Sciatic nerve (tissue), 2 donors: ENCODE measurements around the gene HOXD12. TPM values are rescaled to one million over a fixed set of nuclear protein-coding genes. Genes with fewer than 3 reads are reported as not detected.
A peak's percentile ranks its signal among the peaks of the same experiment; 100 is the strongest.

Experiments used
- ATAC-seq: fragments of 200-7000 bp; cut with Tn5 transposase; one replicate; pipeline ENCODE4 v1.9.1; 2020; ENCODE audit warnings: mild to moderate bottlenecking, moderate library complexity
- DNase-seq: peaks from one replicate; pipeline ENCODE4 v3.0.0-alpha.2; 2020; ENCODE audit warnings: low spot score
- intact Hi-C: fragments of 100-400 bp; cut with DNase I; formaldehyde crosslinking; loops from one replicate; pipeline ENCODE4 v1.14.2; 2022
- microRNA-seq: library from miRNA; unstranded; fragments of <30 nt; microRNA quantifications from one replicate; pipeline ENCODE4 v1.2.0, GENCODE V29; 2020
- total RNA-seq: library from RNA; stranded (reverse); fragmentation: NEBNext Ultra II Directional; extraction: Animal tissue kit (Norgen Biotek cat#: 25700); gene quantifications from one replicate; pipeline ENCODE4 v1.2.1, GENCODE V29; 2021
- donor health status: DM: no; HTN: no; CAD: no.
- donor health status: DM: no; HTN: no; CAD: no.

The HOXD12 gene
- total RNA-seq, 1 donor from 2014 or later: not detected

DNA sequence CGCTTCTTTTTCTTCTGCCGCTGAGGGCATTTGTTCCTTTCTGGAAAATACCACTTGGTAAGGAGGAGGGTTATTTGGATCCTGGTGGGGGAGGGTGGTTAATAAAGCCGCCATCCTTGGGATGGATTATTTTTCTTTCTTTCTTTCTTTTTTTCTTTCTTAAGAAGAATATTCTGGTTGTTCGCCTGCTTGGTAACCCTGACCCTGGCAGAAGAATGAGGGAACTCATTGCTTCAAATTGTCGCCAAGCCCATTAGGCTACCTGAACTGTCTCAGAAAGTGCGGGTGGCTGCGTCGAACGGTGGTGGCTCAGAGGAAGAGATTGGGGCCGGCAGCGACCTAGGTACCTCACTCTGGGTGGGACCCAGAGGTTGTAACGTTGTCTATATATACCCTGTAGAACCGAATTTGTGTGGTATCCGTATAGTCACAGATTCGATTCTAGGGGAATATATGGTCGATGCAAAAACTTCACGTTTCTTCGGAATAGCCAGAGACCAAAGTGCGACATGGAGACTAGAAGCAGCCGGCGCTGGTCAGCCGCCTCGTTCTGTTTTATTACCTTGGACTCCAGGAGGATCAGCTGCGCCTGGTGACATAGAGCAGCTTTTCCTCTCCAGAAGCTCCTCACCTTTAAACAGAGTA, 50.5 kb downstream of the HOXD12 start:
- intact Hi-C loops: no loop called here
- no peak for DNase-seq
- ATAC-seq: no peak

DNA sequence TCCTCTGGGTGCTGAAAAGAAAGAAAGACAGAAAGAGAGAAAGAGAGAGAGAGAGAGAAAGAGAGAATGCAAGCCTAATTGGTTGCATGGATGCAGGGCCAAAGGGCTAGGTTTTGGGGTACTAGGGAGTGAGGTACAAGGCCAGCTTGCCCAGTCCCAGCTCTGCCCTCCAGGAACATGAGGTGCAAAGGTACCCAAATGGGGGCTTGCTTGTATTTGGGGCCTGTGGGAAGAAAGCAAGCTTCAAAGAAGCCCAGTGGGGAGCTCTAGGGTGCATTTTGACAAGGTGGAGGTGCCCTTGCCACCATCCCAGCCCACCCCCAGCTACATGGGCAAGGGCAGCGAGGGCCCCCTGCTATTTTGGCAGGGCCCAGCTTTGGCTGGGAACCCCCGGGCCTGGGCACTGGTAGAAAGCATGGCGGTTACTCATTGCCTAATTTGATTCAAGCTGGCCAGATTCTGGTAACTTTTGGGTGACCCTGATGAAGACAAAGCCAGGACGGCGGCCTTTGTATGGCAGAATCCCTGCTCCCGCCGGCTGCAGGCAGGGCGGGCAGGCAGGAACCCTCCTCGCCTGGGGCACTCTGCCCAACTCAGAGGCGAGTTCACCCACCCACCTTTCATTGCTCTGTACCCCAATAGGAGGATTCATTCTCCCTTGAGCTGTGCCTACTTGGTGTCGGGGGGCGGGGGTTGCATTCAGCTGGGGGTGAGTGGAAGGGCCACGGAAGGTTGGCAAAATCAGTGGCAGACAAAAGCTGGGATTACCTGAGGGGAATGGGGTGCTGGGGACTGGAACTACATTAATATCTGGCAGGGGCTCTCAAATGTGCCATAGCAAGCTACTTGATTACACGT, 51.2 kb downstream of the HOXD12 start:
- intact Hi-C loops: no loop called here
- ATAC-seq: no peak
- no peak for DNase-seq

DNA sequence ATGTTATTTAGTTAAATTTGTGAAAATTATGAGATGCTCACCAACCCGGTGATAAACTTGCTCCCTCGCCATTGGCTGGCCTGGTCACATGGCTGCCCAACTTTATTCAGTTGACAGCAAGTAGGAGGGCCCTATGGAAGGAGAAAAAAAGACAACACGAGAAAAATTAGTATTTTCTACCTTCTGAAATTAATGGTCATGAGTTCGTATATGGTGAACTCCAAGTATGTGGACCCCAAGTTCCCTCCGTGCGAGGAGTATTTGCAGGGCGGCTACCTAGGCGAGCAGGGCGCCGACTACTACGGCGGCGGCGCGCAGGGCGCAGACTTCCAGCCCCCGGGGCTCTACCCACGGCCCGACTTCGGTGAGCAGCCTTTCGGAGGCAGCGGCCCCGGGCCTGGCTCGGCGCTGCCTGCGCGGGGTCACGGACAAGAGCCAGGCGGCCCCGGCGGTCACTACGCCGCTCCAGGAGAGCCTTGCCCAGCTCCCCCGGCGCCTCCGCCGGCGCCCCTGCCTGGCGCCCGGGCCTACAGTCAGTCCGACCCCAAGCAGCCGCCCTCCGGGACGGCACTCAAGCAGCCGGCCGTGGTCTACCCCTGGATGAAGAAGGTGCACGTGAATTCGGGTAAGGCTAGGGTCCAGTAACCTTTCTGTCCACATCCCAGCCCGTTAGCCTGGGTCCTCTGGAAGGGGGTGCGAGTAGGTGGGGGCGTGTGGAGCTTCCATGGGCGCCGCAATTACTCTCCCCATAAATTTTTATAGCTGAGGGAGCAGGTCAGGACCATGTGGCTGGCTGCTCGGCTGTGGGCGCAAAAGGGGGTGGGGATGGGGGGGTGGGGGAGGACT, 52.1 kb downstream of the HOXD12 start, which contains the start of gene HOXD4:
Gene HOXD4, plus strand, starts transcription at position 109 of the 846 bp plus-strand sequence. Its CDS starts 84 bp downstream, at position 193.
- DNase-seq (no peak), ATAC-seq (no peak)
- intact Hi-C loops: no loop called here

Small RNAs within 50 kb of the gene (microRNA-seq; reads per million reads assigned to microRNA genes)
- 39,547 reads per million, percentile 97 among the genes with 10 or more reads in this experiment for gene MIR10B

Other genes with a start within 250 kb of the HOXD12 start
- 42.1 TPM for gene LNPK, start 97.5 kb upstream of the HOXD12 start, total RNA-seq
- not detected for gene EVX2, start 15.8 kb upstream of the HOXD12 start, total RNA-seq
- not detected for gene HOXD13, start 7.1 kb upstream of the HOXD12 start, total RNA-seq
- 0.40 TPM for gene HOXD11, start 7.5 kb downstream of the HOXD12 start, total RNA-seq
- 1.9 TPM for gene HOXD10, start 17.0 kb downstream of the HOXD12 start, total RNA-seq
- gene HOXD9, start 22.9 kb downstream of the HOXD12 start, total RNA-seq: 4.9 TPM
- 11.9 TPM for gene HOXD8, start 29.9 kb downstream of the HOXD12 start, total RNA-seq
- gene HOXD4, start 51.8 kb downstream of the HOXD12 start, total RNA-seq: 6.8 TPM
- 9.8 TPM for gene HOXD3, start 57.5 kb downstream of the HOXD12 start, total RNA-seq
- gene HOXD1, start 88.9 kb downstream of the HOXD12 start, total RNA-seq: 1.9 TPM
- 22.8 TPM for gene MTX2, start 169.6 kb downstream of the HOXD12 start, total RNA-seq